Neural cell (in vitro differentiated cells): ENCODE data around the gene ZCCHC4. TPM values are rescaled to one million over a fixed set of nuclear protein-coding genes. Genes with fewer than 3 reads are reported as not detected.

Experiments used
- H2AFZ ChIP-seq: fragments of 200-600, 300-800 bp; sonication (generic), shearing (Covaris generic); 2 replicates; pipeline ENCODE4 v1.6.0; 2014; ENCODE audit warnings: low read depth, mild to moderate bottlenecking, antibody characterized with exemption, low read length, moderate library complexity
- H3F3A ChIP-seq: fragments of 200-600 bp; shearing (Covaris generic); 2 replicates; pipeline ENCODE4 v1.6.1; 2016; ENCODE audit warnings: mild to moderate bottlenecking, moderate library complexity, mixed read lengths, antibody characterized with exemption, low read length; ENCODE audit not compliant: insufficient read depth, poor library complexity, severe bottlenecking
- H3K27ac ChIP-seq: fragments of 200-600, 300-800 bp; sonication (generic), shearing (Covaris generic); 2 replicates; pipeline ENCODE4 v1.5.1; 2014; ENCODE audit warnings: mild to moderate bottlenecking, low read length, moderate library complexity
- H3K27me3 ChIP-seq: fragments of 300-800, 200-600 bp; sonication (generic), shearing (Covaris generic); 2 replicates; pipeline ENCODE4 v1.6.0; 2014; ENCODE audit warnings: mild to moderate bottlenecking, low read depth, low read length, moderate library complexity; ENCODE audit not compliant: insufficient read depth
- H3K36me3 ChIP-seq: fragments of 300-800, 200-600 bp; sonication (generic), shearing (Covaris generic); 2 replicates; pipeline ENCODE4 v1.5.1; 2014; ENCODE audit warnings: mild to moderate bottlenecking, antibody characterized with exemption, low read length, moderate library complexity; ENCODE audit not compliant: insufficient read depth
- H3K4me2 ChIP-seq: fragments of 300-800, 200-600 bp; sonication (generic), shearing (Covaris generic); 2 replicates; pipeline ENCODE4 v1.6.0; 2014; ENCODE audit warnings: mild to moderate bottlenecking, low read length
- H3K4me3 ChIP-seq: fragments of 300-800, 200-600 bp; sonication (generic), shearing (Covaris generic); 2 replicates; pipeline ENCODE4 v1.5.1; 2014; ENCODE audit warnings: mild to moderate bottlenecking, low read length, moderate library complexity
- H3K79me2 ChIP-seq: fragments of 200-600 bp; shearing (Covaris generic); replicated peaks from 2 replicates; pipeline ENCODE4 v1.6.0; 2014; ENCODE audit warnings: mild to moderate bottlenecking, low read length, moderate library complexity; ENCODE audit not compliant: insufficient read depth
- H3K9ac ChIP-seq: fragments of 300-800, 200-600 bp; sonication (generic), shearing (Covaris generic); 2 replicates; pipeline ENCODE4 v1.6.1; 2016; ENCODE audit warnings: mild to moderate bottlenecking, low read length, mixed read lengths
- H3K9me2 ChIP-seq: fragments of 200-600 bp; shearing (Covaris generic); 2 replicates; pipeline ENCODE4 v1.6.1; 2016; ENCODE audit warnings: mild to moderate bottlenecking, low read length, mixed read lengths; ENCODE audit not compliant: insufficient read depth
- H3K9me3 ChIP-seq: fragments of 200-600, 300-800 bp; sonication (generic), shearing (Covaris generic); 2 replicates; pipeline ENCODE4 v1.6.1; 2016; ENCODE audit warnings: mild to moderate bottlenecking, mixed run types, low read length, moderate library complexity, mixed read lengths
- H4K20me1 ChIP-seq: fragments of 200-600 bp; shearing (Covaris generic); 2 replicates; pipeline ENCODE4 v1.6.1; 2016; ENCODE audit warnings: mild to moderate bottlenecking, mixed run types; ENCODE audit not compliant: insufficient read depth
- CTCF ChIP-seq: fragments of 450-650 bp; IDR thresholded peaks from 2 replicates; pipeline ENCODE4 v1.5.1; 2014; ENCODE audit warnings: antibody characterized with exemption, mild to moderate bottlenecking, moderate library complexity; ENCODE audit not compliant: poor library complexity, severe bottlenecking
- EP300 ChIP-seq: fragments of 450-650 bp; conservative IDR thresholded peaks from 2 replicates; pipeline ENCODE4 v1.6.1; 2014; ENCODE audit warnings: antibody characterized with exemption, mild to moderate bottlenecking, moderate library complexity; ENCODE audit not compliant: poor library complexity, severe bottlenecking
- EZH2 ChIP-seq: fragments of 200-600, 300-800 bp; shearing (Covaris generic), sonication (generic); IDR thresholded peaks from 2 replicates; pipeline ENCODE4 v1.6.1; 2014; ENCODE audit warnings: antibody characterized with exemption, low read length, borderline replicate concordance, mild to moderate bottlenecking; ENCODE audit not compliant: insufficient read depth, poor library complexity, severe bottlenecking
- MXI1 ChIP-seq: fragments of 450-650 bp; conservative IDR thresholded peaks from 2 replicates; pipeline ENCODE4 v1.6.1; 2014; ENCODE audit warnings: antibody characterized with exemption, mild to moderate bottlenecking; ENCODE audit not compliant: poor library complexity, severe bottlenecking
- POLR2AphosphoS5 ChIP-seq: IDR thresholded peaks from 2 replicates; pipeline ENCODE4 v1.6.1; 2012
- RAD21 ChIP-seq: fragments of 450-650 bp; conservative IDR thresholded peaks from 2 replicates; pipeline ENCODE4 v1.6.1; 2014; ENCODE audit warnings: antibody characterized with exemption, mild to moderate bottlenecking, moderate library complexity
- REST ChIP-seq: IDR thresholded peaks from 2 replicates; pipeline ENCODE4 v1.6.1; 2012; ENCODE audit warnings: borderline replicate concordance
- SMC3 ChIP-seq: fragments of 450-650 bp; conservative IDR thresholded peaks from 2 replicates; pipeline ENCODE4 v1.6.1; 2014; ENCODE audit warnings: antibody characterized with exemption, mild to moderate bottlenecking, moderate library complexity; ENCODE audit not compliant: poor library complexity
- TAF1 ChIP-seq: IDR thresholded peaks from 2 replicates; pipeline ENCODE4 v1.6.1; 2012; ENCODE audit warnings: low read depth
- polyA plus RNA-seq: library from polyadenylated mRNA; depleted of rRNA; stranded (reverse); fragments of >200 nt; gene quantifications from 2 replicates; pipeline ENCODE4 v1.2.3, GENCODE V29; 2014

ZCCHC4 gene
- polyA plus RNA-seq, 1 donor from 2014 or later: 8.6 TPM

- Histone ChIP-seq H3K9ac (no peak overlapping the region), H3K4me2 (no peak overlapping the region), H3K9me2 (no peaks in the 10 kb centered on the region), H3K27ac (no peak overlapping the region), H4K20me1 (no peaks in the 10 kb centered on the region), H2AFZ (no peak overlapping the region), H3K27me3 (no peaks in the 10 kb centered on the region), H3K79me2 (no peaks in the 10 kb centered on the region), H3F3A (no peaks in the 10 kb centered on the region), H3K9me3 (no peaks in the 10 kb centered on the region), H3K4me3 (no peak overlapping the region), H3K36me3 (no peaks in the 10 kb centered on the region)
- TF ChIP-seq POLR2AphosphoS5: no peak
- TF ChIP-seq REST: no peak
- TF ChIP-seq SMC3: no peak
- TF ChIP-seq TAF1: no peak
- TF ChIP-seq RAD21: no peak
- TF ChIP-seq MXI1: no peak
- no peak for TF ChIP-seq CTCF
- TF ChIP-seq EZH2: no peak
- TF ChIP-seq EP300: no peak
Measured at GRCh38 chr4:25291158-25291733, 21.3 kb upstream of the ZCCHC4 start.

GRCh38 chr4:25297528-25298242 lies 14.9 kb upstream of the ZCCHC4 start:
- peak overlapping the region; percentile 23 for H3K4me3 ChIP-seq
- no peak overlapping the region for H2AFZ ChIP-seq
- peak overlapping the region; percentile 31 for H3K9ac ChIP-seq
- H3F3A ChIP-seq: no peaks in the 10 kb centered on the region
- H3K27me3 ChIP-seq: no peaks in the 10 kb centered on the region
- TF ChIP-seq CTCF: no peak
- no peak for TF ChIP-seq EZH2
- TF ChIP-seq REST: peak; percentile 92
- peak; percentile 98 for TF ChIP-seq EP300
- no peak for TF ChIP-seq MXI1
- TF ChIP-seq SMC3: no peak
- no peak for TF ChIP-seq RAD21
- TF ChIP-seq POLR2AphosphoS5: peak; percentile 78
- TF ChIP-seq TAF1: no peak
- H3K27ac ChIP-seq: peak overlapping the region; percentile 73
- peak overlapping the region; percentile 25 for H3K4me2 ChIP-seq
- H3K9me3 ChIP-seq: no peaks in the 10 kb centered on the region
- H3K79me2 ChIP-seq: no peaks in the 10 kb centered on the region
- H3K9me2 ChIP-seq: no peaks in the 10 kb centered on the region
- no peaks in the 10 kb centered on the region for H3K36me3 ChIP-seq
- H4K20me1 ChIP-seq: no peaks in the 10 kb centered on the region
